Right atrium auricular region (tissue), 2 donors: ENCODE measurements around the gene IPO8. TPM values are rescaled to one million over a fixed set of nuclear protein-coding genes. Genes with fewer than 3 reads are reported as not detected.
"Not testable (repeated sequence)": the region's sequence is repeated elsewhere in the genome, so short reads cannot be mapped to it uniquely, and the experiment has no call there.

ENCODE experiments used
- DNase-seq: peaks from one replicate; pipeline ENCODE4 v3.0.0-alpha.2; 2019; ENCODE audit warnings: low spot score
- H3K27ac ChIP-seq, 2 donors: fragments of 200-600 bp; sonication (generic); 1 replicate in 1 of 2; 2 replicates in 1 of 2; pipeline ENCODE4 v1.5.1; 2016 to 2019
- H3K27me3 ChIP-seq, 2 donors: fragments of 200-600 bp; sonication (generic); one replicate each; pipeline versions ENCODE4 v1.5.1 to v1.6.0; 2017 to 2019
- H3K36me3 ChIP-seq: fragments of 200-600 bp; sonication (generic); one replicate; pipeline ENCODE4 v1.5.1; 2016
- H3K4me1 ChIP-seq, 2 donors: fragments of 200-600 bp; sonication (generic); one replicate each; pipeline versions ENCODE4 v1.5.1 to v1.6.0; 2017 to 2019
- H3K4me3 ChIP-seq, 2 donors: fragments of 200-600 bp; sonication (generic); 1 replicate in 1 of 2; 2 replicates in 1 of 2; pipeline ENCODE4 v1.5.1; 2017 to 2019; ENCODE audit warnings: mild to moderate bottlenecking in 1 of 2, moderate library complexity in 1 of 2
- H3K9me3 ChIP-seq, 2 donors: fragments of 200-600 bp; sonication (generic); one replicate each; pipeline ENCODE4 v1.5.1; 2019
- total RNA-seq, 2 donors: library from RNA; depleted of rRNA; stranded (reverse); fragments of >200 nt; gene quantifications; one replicate each; pipeline ENCODE4 v1.1.0, GENCODE V29; 2016
- TF ChIP-seq, protein P1 (sequence below), 2 donors: fragments of 200-600 bp; sonication (generic); IDR thresholded peaks; one replicate each; pipeline ENCODE4 v1.5.1; 2019; ENCODE audit warnings: antibody characterized with exemption in 2 of 2

IPO8 gene
- total RNA-seq, 2 donors from 2014 or later, result 18.0 to 23.3 TPM

DNA sequence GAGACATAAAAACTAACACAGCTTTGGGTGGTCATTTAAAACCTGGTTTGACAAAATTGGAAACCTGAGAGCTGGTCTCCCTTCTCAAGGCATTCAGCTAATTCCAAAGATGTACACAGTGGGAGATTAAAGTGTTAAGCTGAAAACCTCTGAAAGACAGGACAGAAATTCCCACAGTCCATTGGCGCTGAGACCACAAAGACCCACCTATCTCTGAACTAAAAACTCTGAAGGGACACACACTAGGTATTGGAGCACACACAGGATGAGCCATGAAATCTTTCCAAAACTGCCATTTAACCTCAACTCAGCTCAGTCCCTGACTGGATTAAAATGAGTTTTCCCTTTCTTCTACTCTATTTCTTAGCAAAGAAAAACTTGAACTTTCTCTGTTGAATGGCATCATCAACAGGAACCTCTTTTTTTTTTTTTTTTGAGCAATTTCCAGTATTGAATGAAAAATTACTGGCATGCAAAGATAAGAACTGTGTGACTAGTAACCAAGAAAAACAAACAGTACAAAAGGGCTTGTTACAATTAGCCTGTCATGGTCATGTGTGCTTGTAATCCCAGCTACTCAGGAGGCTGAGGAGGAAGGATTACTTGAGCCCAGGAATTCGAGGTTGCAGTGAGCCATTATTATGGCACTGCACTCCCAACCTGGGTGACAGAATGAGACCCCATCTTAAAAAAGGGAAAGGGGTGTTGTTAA, 82.4 kb downstream of the IPO8 start:
- DNase-seq, result no peak
- H3K36me3 ChIP-seq, result no peaks in the 10 kb centered on the region

DNA sequence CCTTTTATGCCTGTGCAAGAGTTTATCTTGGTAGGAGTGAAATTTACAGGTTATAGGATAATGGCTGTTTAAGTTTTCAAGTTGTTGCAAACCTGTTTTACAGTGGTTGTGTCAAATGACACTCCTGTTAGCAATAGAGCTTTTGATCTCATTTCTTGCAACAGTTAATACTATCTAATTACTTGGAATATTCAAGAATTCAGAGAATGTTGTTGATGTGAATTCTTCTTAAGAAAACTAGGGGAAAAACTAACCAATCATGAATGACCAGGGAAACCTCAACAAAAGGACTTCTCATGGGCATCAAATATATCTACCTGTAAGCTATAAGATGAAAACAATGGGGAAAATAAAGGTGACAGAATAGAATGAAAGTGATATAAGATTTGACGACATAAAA, 85.0 kb downstream of the IPO8 start:
- Histone ChIP-seq H3K4me3 (no peak overlapping the region), H3K27ac (no peak overlapping the region), H3K36me3 (no peaks in the 10 kb centered on the region), H3K27me3 (no peaks in the 10 kb centered on the region), H3K9me3 (peaks cover 0 to 8% of the 10 kb centered on the region in 2 donors), H3K4me1 (no peaks in the 10 kb centered on the region)
- TF ChIP-seq, protein P1, sequence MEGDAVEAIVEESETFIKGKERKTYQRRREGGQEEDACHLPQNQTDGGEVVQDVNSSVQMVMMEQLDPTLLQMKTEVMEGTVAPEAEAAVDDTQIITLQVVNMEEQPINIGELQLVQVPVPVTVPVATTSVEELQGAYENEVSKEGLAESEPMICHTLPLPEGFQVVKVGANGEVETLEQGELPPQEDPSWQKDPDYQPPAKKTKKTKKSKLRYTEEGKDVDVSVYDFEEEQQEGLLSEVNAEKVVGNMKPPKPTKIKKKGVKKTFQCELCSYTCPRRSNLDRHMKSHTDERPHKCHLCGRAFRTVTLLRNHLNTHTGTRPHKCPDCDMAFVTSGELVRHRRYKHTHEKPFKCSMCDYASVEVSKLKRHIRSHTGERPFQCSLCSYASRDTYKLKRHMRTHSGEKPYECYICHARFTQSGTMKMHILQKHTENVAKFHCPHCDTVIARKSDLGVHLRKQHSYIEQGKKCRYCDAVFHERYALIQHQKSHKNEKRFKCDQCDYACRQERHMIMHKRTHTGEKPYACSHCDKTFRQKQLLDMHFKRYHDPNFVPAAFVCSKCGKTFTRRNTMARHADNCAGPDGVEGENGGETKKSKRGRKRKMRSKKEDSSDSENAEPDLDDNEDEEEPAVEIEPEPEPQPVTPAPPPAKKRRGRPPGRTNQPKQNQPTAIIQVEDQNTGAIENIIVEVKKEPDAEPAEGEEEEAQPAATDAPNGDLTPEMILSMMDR (IDR thresholded peaks at IDR 0.05), result no peak
- DNase-seq, result no peak

More for the DNA sequence above, 82.4 kb downstream of the IPO8 start:
- H3K9me3 ChIP-seq, result peaks cover 0 to 4% of the 10 kb centered on the region in 2 donors
- no peak overlapping the region for H3K4me3 ChIP-seq
- TF ChIP-seq, protein P1 (IDR thresholded peaks at IDR 0.05), result no peak
- no peak overlapping the region for H3K27ac ChIP-seq
- no peaks in the 10 kb centered on the region for H3K4me1 ChIP-seq
- no peaks in the 10 kb centered on the region for H3K27me3 ChIP-seq

DNA sequence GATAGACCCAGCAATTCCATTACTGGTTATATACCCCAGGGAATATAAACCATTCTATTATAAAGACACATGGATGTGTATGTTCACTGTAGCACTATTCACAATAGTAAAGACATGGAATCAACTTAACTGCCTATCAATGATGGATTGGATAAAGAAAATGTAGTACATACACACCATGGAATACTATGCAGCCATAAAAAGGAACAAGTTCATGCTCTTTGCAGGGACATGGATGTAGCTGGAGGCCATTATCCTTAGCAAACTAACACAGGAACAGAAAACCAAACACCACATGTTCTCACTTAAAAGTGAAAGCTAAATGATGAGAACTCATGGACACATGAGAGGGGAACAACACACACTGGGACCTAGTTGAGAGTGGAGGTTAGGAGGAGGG, 85.8 kb downstream of the IPO8 start:
- H3K4me1 ChIP-seq, H3K27ac ChIP-seq, H3K9me3 ChIP-seq, DNase-seq, H3K36me3 ChIP-seq, H3K4me3 ChIP-seq, H3K27me3 ChIP-seq: not testable (repeated sequence)

DNA sequence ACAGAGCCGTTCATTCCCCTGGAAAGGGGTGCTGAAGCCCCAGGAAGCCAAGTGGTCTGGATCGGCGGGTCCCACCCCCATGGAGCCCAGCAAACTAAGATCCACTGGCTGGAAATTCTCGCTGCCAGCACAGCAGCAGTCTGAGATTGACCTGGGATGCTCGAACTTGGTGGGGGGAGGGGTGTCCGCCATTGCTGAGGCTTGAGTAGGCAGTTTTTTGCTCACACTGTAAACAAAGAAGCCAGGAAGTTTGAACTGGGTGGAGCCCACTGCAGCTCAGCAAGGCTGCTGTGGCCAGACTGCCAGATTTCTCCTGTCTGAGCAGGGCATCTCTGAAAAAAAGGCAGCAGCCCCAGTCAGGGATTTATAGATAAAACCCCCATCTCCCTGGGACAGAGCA, 91.4 kb downstream of the IPO8 start:
- H3K27me3 ChIP-seq, DNase-seq, H3K27ac ChIP-seq, H3K4me3 ChIP-seq, H3K36me3 ChIP-seq, H3K4me1 ChIP-seq: not testable (repeated sequence)
- H3K9me3 ChIP-seq, result peaks cover 0 to 24% of the 10 kb centered on the region in 2 donors

DNA sequence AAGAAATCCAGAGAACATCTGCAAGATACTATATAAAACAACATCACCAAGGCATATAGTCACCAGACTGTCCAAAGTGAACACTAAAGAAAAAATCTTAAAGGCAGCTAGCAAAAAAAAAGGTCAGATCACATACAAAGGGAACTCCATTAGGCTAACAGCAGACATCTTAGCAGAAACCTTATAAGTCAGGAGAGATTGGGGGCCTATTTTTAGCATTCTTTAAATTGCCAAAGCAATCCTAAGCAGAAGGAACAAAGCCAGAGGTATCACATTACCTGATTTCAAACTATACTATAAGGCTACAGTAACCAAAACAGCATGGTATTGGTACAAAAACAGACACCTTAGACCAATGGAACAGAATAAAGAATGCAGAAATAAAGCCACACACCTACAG, 92.5 kb downstream of the IPO8 start:
- Histone ChIP-seq H3K27me3 (no peaks in the 10 kb centered on the region), H3K4me1 (no peaks in the 10 kb centered on the region), H3K9me3 (peaks cover 0 to 18% of the 10 kb centered on the region in 2 donors), H3K4me3 (no peak overlapping the region), H3K36me3 (no peaks in the 10 kb centered on the region), H3K27ac (no peak overlapping the region)
- DNase-seq, result no peak
- TF ChIP-seq, protein P1 (IDR thresholded peaks at IDR 0.05), result no peak

DNA sequence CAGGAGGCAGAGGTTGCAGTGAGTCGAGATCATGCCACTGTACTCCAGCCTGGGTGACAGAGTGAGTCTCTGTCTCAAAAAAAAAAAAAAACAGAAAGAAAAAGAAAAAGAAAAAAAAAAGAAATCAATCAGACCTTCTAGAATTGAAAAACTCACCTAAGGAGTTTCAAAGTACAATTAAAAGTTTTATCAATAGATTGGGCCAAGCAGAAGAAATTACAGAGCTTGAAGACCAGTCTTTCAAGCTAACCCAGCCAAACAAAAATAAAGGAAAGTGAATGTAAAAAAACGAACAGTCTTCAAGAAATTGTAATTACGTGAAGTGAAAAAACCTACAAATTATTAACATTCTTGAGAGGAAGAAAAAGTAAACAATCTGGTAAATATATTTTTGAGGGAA, 93.0 kb downstream of the IPO8 start:
- TF ChIP-seq, protein P1 (IDR thresholded peaks at IDR 0.05), result no peak
- Histone ChIP-seq H3K4me1 (no peaks in the 10 kb centered on the region), H3K36me3 (no peaks in the 10 kb centered on the region), H3K4me3 (no peak overlapping the region), H3K9me3 (peaks cover 0 to 17% of the 10 kb centered on the region in 2 donors), H3K27ac (no peak overlapping the region), H3K27me3 (no peaks in the 10 kb centered on the region)
- no peak for DNase-seq

DNA sequence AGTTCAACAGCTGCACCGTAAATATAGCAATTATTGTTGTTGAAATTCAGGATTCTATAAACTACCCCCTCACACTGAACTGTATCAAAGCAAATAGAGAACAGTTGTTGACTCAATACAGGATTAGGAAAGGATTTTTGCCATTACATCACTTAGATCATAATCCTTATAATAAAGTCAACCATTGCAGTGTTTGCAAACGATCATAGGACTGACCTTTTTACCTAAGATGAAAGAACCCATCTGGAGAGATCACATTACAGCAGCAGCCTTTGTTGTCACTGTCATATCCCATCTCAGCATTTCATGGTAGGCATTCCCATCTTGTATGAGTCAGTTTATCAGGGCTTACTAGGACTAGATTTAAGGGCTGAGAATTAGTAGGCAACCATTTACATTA, 96.1 kb downstream of the IPO8 start:
- H3K4me1 ChIP-seq, result no peaks in the 10 kb centered on the region
- TF ChIP-seq, protein P1 (IDR thresholded peaks at IDR 0.05), result no peak
- no peaks in the 10 kb centered on the region for H3K27me3 ChIP-seq
- no peaks in the 10 kb centered on the region for H3K36me3 ChIP-seq
- DNase-seq, result no peak
- no peak overlapping the region for H3K4me3 ChIP-seq
- H3K27ac ChIP-seq, result no peak overlapping the region
- H3K9me3 ChIP-seq, result peaks cover 0 to 17% of the 10 kb centered on the region in 2 donors
